ENCODE data around the gene FSTL4. TPM values are rescaled to one million over a fixed set of nuclear protein-coding genes. Genes with fewer than 3 reads are reported as not detected.

FSTL4 gene
- total and polyA plus RNA-seq, 12 donors: 0.01 to 0.42 (median 0.38) TPM; not detected in 6

GRCh38 chr5:133319905-133320520 lies 292.3 kb downstream of the FSTL4 start:
- ATAC-seq (no peak), DNase-seq (no peak)
- TF ChIP-seq CTCF (IDR thresholded peaks at IDR 0.05): no peak
- no peaks in the 10 kb centered on the region for H3K36me3 ChIP-seq
- H3K4me1 ChIP-seq: peaks cover 0 to 5% (median 0%) of the 10 kb centered on the region in 9 donors
- H3K27me3 ChIP-seq: peaks cover 0 to 12% (median 0%) of the 10 kb centered on the region in 7 donors
- 62 to 65% methylated on average over 5 of the region's 5 CpGs for WGBS, 2 donors
- no peaks in the 10 kb centered on the region for H3K9me3 ChIP-seq
- H3K4me3 ChIP-seq: no peak overlapping the region
- H3K27ac ChIP-seq: no peak overlapping the region
- intact Hi-C loops (cut with DNase I): no loop called here

- intact Hi-C loops (cut with DNase I): no loop called here
- WGBS, 2 donors: 67 to 73% methylated on average over 5 of the region's 5 CpGs
- peaks cover 0 to 5% (median 0%) of the 10 kb centered on the region in 9 donors for H3K4me1 ChIP-seq
- DNase-seq: no peak
- no peaks in the 10 kb centered on the region for H3K36me3 ChIP-seq
- no peak overlapping the region for H3K4me3 ChIP-seq
- no peak for ATAC-seq
- H3K27ac ChIP-seq: no peak overlapping the region
- H3K9me3 ChIP-seq: no peaks in the 10 kb centered on the region
- no peak for TF ChIP-seq CTCF (IDR thresholded peaks at IDR 0.05)
- peaks cover 0 to 12% (median 0%) of the 10 kb centered on the region in 7 donors for H3K27me3 ChIP-seq
Measured at GRCh38 chr5:133319244-133319643, 293.1 kb downstream of the FSTL4 start.

- no peak for TF ChIP-seq CTCF (IDR thresholded peaks at IDR 0.05)
- H3K4me1 ChIP-seq: no peaks in the 10 kb centered on the region
- intact Hi-C loops (cut with DNase I): no loop called here
- 59 to 67% methylated on average over 1 of the region's 1 CpG for WGBS, 2 donors
- DNase-seq (no peak), ATAC-seq (no peak)
- no peak overlapping the region for H3K27ac ChIP-seq
- H3K36me3 ChIP-seq: no peaks in the 10 kb centered on the region
- H3K9me3 ChIP-seq: no peaks in the 10 kb centered on the region
- H3K4me3 ChIP-seq: no peak overlapping the region
- H3K27me3 ChIP-seq: peaks cover 0 to 12% (median 0%) of the 10 kb centered on the region in 7 donors
Measured at GRCh38 chr5:133317558-133317957, 294.8 kb downstream of the FSTL4 start.

- no peak for ATAC-seq
- TF ChIP-seq CTCF (IDR thresholded peaks at IDR 0.05): peak in 1 of 9 donors; percentile 19
- 72 to 78% methylated on average over 22 of the region's 22 CpGs for WGBS, 2 donors
- H3K27me3 ChIP-seq: peaks cover 0 to 12% (median 0%) of the 10 kb centered on the region in 7 donors
- no peak for DNase-seq
- no peaks in the 10 kb centered on the region for H3K36me3 ChIP-seq
- intact Hi-C loops (cut with DNase I): no loop called here
- H3K4me1 ChIP-seq: no peaks in the 10 kb centered on the region
- no peak overlapping the region for H3K4me3 ChIP-seq
- no peaks in the 10 kb centered on the region for H3K9me3 ChIP-seq
- H3K27ac ChIP-seq: no peak overlapping the region
Measured at GRCh38 chr5:133316346-133317343, 295.7 kb downstream of the FSTL4 start.

All from heart right ventricle (tissue), 16 donors.